HFF-Myc (cell line): ENCODE results near the gene RMC1.

Experiments used
- DNase-seq: peaks from one replicate; pipeline ENCODE4 v3.0.0-alpha.2; 2011; ENCODE audit warnings: low read depth; ENCODE audit errors: extremely low read depth
- H3K4me3 ChIP-seq: replicated peaks from 2 replicates; pipeline ENCODE4 v1.5.1; 2011; ENCODE audit warnings: low read depth, mild to moderate bottlenecking, control low read depth, low read length
- CTCF ChIP-seq: IDR thresholded peaks from 2 replicates; pipeline ENCODE4 v1.5.1; 2012; ENCODE audit warnings: mild to moderate bottlenecking, low read depth, low read length, control low read depth; ENCODE audit errors: missing control alignments

The RMC1 gene

DNA sequence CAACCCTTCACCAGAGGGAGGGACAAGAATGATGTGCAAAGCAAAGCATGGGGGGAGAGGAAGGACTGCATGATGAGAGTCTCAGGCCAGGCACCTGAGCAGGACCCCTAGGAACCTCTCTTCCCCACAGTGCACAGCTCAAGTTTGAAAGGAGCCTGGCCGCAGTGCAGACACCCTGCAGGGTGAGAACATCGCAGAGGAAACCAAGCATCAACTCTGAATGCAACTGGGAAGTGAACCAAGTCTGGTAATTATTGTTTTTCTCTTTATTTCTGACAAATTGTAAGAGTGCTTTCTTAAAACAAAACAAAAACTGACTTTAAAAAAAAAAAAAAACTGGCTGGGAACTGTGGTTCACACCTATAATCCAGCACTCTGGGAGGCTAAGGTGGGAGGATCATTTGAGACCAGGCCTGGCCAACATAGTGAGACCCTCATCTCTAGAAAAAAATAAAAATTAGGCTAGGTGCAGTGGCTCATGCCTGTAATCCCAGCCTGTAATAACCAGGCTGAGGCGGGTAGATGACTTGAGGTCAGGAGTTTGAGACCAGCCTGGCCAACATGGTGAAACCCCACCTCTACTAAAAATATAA lies 67.7 kb downstream of the RMC1 start:
- no peak for TF ChIP-seq CTCF

DNA sequence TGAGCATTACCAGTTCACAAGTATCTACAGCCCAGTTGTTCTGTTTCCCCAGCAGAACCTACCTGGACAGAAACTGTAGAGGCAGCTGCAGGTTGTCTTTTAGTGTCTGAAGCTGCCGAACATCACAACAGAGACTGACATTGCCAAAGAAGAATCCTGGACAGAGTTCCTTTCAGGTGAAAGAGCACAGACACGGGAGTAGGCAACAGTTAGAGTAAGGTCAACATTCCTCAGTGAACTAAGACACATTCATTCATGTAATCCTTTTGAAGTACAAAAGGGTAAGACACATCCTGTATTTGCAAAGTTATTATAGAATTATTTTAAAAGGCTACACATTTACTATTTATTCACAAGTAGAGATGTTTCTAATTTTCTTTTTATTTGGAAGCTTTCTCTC lies 68.7 kb downstream of the RMC1 start:
- H3K4me3 ChIP-seq, result no peak overlapping the region
- no peak for TF ChIP-seq CTCF
- DNase-seq, result no peak

More for the DNA sequence above, 67.7 kb downstream of the RMC1 start:
- no peak for DNase-seq
- no peak overlapping the region for H3K4me3 ChIP-seq

DNA sequence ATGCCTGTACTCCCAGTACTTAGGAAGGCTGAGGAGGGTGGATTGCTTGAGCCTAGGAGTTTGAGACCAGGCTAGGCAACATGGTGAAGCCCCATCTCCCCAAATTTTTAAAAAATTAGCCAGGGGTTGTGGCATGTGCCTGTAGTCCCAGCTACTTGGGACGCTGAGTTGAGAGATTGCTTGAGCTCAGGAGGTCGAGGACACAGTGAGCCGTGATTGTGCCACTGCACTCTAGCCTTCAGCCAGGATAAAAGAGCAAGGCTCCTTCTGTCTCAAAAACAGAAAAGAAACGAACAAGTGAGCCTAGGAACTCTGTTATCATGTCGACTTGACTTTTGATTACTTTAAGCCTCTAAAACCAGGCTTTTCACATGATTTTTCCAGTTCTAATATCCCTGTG lies 69.3 kb downstream of the RMC1 start:
- no peak for TF ChIP-seq CTCF
- DNase-seq, result no peak
- H3K4me3 ChIP-seq, result no peak overlapping the region

DNA sequence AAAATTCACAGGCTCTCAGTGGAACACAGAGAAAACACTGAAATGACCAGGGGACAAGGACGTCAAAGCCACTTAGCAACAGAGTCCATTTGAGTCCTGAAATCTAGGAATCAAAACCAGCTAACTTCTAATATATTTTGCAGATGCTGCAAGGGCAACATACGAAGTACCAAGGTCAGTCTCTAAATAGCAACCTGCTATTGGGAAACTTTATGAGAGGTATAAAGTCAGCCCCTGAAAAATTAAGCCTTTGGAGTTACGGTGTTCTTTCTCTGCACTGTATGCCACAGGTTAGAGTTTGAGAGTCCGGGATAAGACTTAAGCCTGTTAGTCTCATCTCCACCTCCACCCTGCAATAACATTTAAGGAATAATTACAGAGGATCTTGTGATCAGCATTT lies 69.7 kb downstream of the RMC1 start:
- DNase-seq, result no peak
- TF ChIP-seq CTCF, result no peak
- H3K4me3 ChIP-seq, result no peak overlapping the region

DNA sequence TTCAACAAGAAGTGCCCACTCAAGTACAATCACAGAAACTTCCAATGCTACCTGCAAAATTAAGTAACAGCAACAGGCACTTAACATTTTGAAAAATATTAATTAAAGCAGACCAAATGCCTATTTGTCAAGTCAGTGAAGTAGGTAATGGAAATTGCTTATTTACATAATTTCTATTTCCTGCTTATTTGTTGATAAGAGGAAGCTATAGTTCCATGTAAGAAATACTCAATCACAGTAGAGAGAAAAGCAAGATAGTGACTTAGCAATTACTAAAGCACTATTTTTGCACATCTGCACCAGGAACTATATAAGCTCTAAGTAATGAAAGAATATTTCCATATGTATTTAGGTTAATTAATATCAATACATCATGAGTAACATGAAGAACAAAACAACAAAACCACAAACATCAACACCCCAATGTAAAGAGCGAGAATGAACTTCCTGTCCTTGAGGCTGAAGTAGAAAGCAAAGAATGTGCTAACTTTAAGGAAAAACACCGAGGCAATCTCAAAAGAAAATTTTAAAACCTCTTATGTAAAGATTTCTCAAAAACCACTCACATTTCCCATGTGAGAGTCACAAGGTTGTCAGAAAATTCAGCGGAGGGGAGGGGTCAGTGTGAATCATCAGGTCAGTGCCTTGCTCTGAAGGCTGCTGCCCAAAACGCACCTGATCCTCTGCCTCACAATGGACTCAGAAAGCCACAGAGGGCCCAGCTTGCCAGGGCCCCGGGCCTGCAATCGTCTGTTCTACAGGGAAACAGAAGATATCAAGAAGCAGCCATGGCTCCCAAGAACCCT lies 70.5 kb downstream of the RMC1 start:
- no peak for DNase-seq
- H3K4me3 ChIP-seq, result no peak overlapping the region
- no peak for TF ChIP-seq CTCF

- TF ChIP-seq CTCF, result no peak
- no peak for DNase-seq
- no peak overlapping the region for H3K4me3 ChIP-seq
These were observed 71.4 kb downstream of the RMC1 start for GRCh38 chr18:23574611-23575308.
